NT2/D1 (cell line): ENCODE measurements around the gene NKX2-2.

Experiments
- DNase-seq: peaks from one replicate; pipeline ENCODE4 v3.0.0-alpha.2; 2011; ENCODE audit warnings: low read depth, low spot score
- H3K27me3 ChIP-seq: 2 replicates; pipeline ENCODE4 v1.6.0; 2011; ENCODE audit warnings: mild to moderate bottlenecking; ENCODE audit not compliant: insufficient read length, insufficient read depth
- H3K36me3 ChIP-seq: 2 replicates; pipeline ENCODE4 v1.6.1; 2011; ENCODE audit warnings: mild to moderate bottlenecking, low read length, mixed read lengths; ENCODE audit not compliant: insufficient read depth, insufficient read length
- H3K4me1 ChIP-seq: 2 replicates; pipeline ENCODE4 v1.5.1; 2011; ENCODE audit not compliant: insufficient read depth, insufficient read length
- H3K4me3 ChIP-seq: 2 replicates; pipeline ENCODE4 v1.5.1; 2011; ENCODE audit warnings: low read depth; ENCODE audit not compliant: insufficient read length
- H3K9ac ChIP-seq: 2 replicates; pipeline ENCODE4 v1.6.0; 2011; ENCODE audit warnings: low read depth; ENCODE audit not compliant: insufficient read length
- H3K9me3 ChIP-seq: 2 replicates; pipeline ENCODE4 v1.5.1; 2011; ENCODE audit warnings: mild to moderate bottlenecking, low read length; ENCODE audit not compliant: insufficient read depth
- SUZ12 ChIP-seq: IDR thresholded peaks from 2 replicates; pipeline ENCODE4 v1.6.1; 2011; ENCODE audit not compliant: insufficient read length, insufficient read depth; ENCODE audit errors: extremely low read depth
- YY1 ChIP-seq: IDR thresholded peaks from 2 replicates; pipeline ENCODE4 v1.6.1; 2011; ENCODE audit not compliant: insufficient read length, insufficient read depth
- ZNF274 ChIP-seq: IDR thresholded peaks from 2 replicates; pipeline ENCODE4 v1.6.1; 2011; ENCODE audit warnings: mild to moderate bottlenecking, low read depth, low read length

NKX2-2 gene

GRCh38 chr20:21510414-21511384 is 3.2 kb downstream of the NKX2-2 start:
- H3K9me3 ChIP-seq: no peaks in the 10 kb centered on the region
- H3K9ac ChIP-seq: no peak overlapping the region
- peaks cover 8% of the 10 kb centered on the region for H3K4me1 ChIP-seq
- no peak for TF ChIP-seq ZNF274
- no peak for TF ChIP-seq YY1
- TF ChIP-seq SUZ12: no peak
- no peak for DNase-seq
- H3K4me3 ChIP-seq: no peak overlapping the region
- no peaks in the 10 kb centered on the region for H3K36me3 ChIP-seq
- peaks cover 90% of the 10 kb centered on the region for H3K27me3 ChIP-seq

DNA sequence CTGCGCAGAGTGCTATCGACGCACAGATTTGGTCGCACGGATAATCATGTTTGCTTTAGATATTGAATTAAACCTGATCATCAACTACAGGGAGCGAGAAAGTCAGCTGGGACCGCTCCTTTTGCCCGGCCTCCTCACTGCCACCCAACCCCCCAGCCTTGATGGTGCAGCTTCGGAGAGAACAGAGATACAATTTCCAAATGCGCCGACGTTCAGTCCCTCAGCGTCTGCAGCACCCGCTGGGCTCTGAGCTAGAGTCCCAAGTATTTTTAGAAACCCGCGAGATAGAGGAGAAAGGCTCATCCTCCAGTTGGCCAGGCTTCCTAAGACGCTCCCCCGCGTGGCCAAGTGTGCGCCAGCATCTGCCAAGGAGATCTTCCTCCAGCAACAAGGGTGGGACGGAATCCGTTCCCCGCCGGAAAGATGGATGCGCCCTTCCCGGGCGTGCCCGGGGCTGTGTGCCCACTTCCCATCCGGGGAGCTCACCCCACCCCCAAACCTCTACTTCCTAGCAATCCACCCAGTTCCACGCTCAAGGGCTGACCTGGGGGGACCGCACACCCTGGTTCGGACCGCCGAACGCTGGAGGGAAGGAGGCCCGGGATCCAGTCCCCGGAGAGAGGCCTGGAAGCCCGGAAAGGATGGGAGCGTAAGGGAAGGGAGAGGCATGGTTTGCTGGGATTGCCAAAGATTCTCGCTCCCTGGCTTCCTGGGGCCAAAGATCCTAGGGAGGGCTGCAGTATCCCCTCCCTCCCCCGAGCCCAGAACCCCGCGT is 4.1 kb downstream of the NKX2-2 start:
- peaks cover 92% of the 10 kb centered on the region for H3K27me3 ChIP-seq
- H3K4me1 ChIP-seq: peaks cover 8% of the 10 kb centered on the region
- H3K4me3 ChIP-seq: peak overlapping the region; percentile 18
- peak overlapping the region; percentile 21 for H3K9ac ChIP-seq
- no peaks in the 10 kb centered on the region for H3K9me3 ChIP-seq
- H3K36me3 ChIP-seq: no peaks in the 10 kb centered on the region
- TF ChIP-seq YY1 (no peak), SUZ12 (peak; percentile 36)
- no peak for DNase-seq

DNA sequence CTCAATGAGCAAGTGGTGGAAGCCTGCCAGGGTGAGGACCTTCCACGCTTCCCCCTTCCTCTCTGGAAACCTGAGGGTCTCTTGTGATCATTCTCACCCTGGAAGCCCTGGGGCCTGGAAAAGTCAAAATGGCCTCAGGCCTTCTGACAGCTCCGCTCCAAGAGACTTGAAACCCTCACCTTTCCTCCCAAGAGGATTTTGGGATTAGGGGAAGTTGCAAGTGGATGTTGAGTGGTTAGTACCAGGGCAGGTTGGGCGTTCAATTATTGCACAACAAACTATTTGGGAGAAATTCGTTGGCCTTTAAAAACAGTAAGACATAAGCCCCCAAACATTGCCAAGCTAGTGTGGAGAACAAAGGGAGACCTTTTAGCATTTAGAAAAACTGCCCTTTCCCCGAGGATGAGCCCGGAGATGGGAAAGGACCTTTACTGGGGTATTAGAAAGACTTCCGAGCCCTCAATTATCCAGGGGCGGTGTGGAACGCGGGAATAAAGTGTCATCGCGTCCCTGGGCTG is 4.7 kb downstream of the NKX2-2 start:
- DNase-seq: no peak
- Histone ChIP-seq H3K9ac (no peak overlapping the region), H3K36me3 (peaks cover 2% of the 10 kb centered on the region), H3K4me1 (peaks cover 8% of the 10 kb centered on the region), H3K4me3 (no peak overlapping the region), H3K27me3 (peaks cover 96% of the 10 kb centered on the region), H3K9me3 (no peaks in the 10 kb centered on the region)
- TF ChIP-seq YY1: no peak
- no peak for TF ChIP-seq ZNF274
- peak; percentile 93 for TF ChIP-seq SUZ12

DNA sequence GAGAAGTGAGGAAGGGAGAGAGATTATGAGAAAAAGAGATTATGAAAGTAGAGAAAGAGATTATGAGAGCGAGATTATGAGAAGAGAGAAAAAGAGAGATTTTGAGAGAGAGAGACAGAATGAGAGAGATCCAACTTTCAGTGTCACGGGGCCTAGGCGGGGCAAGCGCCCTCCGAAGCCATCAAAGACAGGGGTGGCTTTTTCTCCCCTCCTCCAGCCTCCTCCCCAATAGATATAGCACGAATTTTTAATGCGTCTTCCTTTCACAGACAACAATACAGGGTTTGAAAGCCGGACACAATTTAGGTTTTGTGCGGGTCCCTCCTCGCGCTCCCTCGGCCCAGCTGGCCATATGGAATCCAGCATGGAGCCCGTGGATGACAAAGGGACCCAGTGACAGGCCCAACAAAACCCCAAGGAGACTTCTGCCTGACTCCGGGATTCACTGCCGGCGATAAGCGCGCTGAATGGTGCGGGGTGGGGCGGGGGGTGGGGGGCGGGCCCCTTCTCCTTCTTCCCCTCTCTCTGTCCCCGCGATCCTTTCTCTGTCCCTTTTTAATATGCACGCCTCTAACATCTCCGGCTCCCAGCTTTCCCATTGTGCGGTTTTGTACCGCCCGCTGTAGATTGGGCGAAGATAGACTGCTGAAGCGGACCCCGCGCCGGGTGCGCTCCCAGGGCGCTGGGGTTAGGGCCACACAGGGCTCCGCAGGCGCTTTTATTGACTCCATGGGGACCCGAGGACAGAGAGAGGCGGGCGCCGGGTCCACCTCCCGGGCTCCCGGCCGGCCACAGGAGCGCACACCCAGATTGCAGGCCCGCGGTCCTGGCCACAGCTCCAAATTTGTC is 5.4 kb downstream of the NKX2-2 start:
- no peak for DNase-seq
- peaks cover 92% of the 10 kb centered on the region for H3K27me3 ChIP-seq

GRCh38 chr20:21507400-21508229 is 6.2 kb downstream of the NKX2-2 start:
- DNase-seq: no peak
- H3K9ac ChIP-seq: no peak overlapping the region
- peaks cover 2% of the 10 kb centered on the region for H3K36me3 ChIP-seq
- no peak overlapping the region for H3K4me3 ChIP-seq
- peak; percentile 64 for TF ChIP-seq SUZ12
- TF ChIP-seq ZNF274: no peak
- TF ChIP-seq YY1: no peak
- H3K9me3 ChIP-seq: no peaks in the 10 kb centered on the region
- H3K27me3 ChIP-seq: peaks cover 83% of the 10 kb centered on the region
- peaks cover 6% of the 10 kb centered on the region for H3K4me1 ChIP-seq

More for the DNA sequence above, 5.4 kb downstream of the NKX2-2 start:
- no peak for TF ChIP-seq SUZ12
- no peak for TF ChIP-seq ZNF274
- no peak for TF ChIP-seq YY1
- H3K9ac ChIP-seq: no peak overlapping the region
- peaks cover 2% of the 10 kb centered on the region for H3K36me3 ChIP-seq
- no peak overlapping the region for H3K4me3 ChIP-seq
- peaks cover 8% of the 10 kb centered on the region for H3K4me1 ChIP-seq
- H3K9me3 ChIP-seq: no peaks in the 10 kb centered on the region

DNA sequence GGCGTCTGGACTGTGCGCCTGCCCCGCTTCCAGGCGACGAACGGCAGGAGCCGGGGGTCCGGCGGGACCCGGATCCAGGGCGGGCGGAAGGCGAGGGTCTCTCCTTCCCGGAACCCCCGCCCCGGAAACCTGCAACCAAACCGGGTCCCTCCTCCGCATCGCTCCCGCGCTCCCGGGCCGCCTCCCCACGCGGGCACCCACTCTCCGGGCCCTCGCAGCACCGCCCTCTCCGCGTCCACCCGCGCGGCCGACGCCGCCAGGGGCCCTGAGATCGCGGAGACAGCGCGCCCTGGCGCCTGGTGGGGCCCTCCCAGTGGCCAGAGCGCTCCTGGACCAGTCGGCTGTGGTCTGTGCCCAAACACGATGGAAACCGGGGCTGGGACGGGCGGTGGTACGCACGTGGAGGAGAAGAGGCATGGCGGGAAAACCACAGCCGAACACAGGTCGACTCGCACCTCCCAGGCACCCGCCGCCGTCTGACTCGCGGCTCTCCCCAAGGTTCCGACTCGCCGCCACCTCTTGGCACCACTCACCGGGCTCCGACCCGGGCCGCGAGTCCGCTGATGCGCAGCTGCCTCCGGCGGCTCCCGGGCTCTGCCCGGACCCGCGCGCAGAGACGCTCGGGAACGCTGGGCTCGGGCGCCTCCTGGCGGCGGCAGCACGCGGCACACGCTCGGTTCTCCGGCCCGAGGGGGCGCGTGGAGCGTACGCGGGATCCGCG is 7.9 kb downstream of the NKX2-2 start:
- no peak for TF ChIP-seq ZNF274
- TF ChIP-seq SUZ12: no peak
- TF ChIP-seq YY1: no peak
- H3K9ac ChIP-seq: peak overlapping the region; percentile 85
- H3K9me3 ChIP-seq: no peaks in the 10 kb centered on the region
- peaks cover 67% of the 10 kb centered on the region for H3K27me3 ChIP-seq
- H3K36me3 ChIP-seq: peaks cover 2% of the 10 kb centered on the region
- H3K4me1 ChIP-seq: peaks cover 3% of the 10 kb centered on the region
- DNase-seq: no peak
- peak overlapping the region; percentile 57 for H3K4me3 ChIP-seq
